Cardiac fibroblast (primary cell): ENCODE results near the gene SLCO3A1.

Source experiments
- DNase-seq, 2 donors: peaks; one replicate each; pipeline versions ENCODE4 v3.0.0 to v3.0.0-alpha.2; 2010; ENCODE audit warnings: low read depth in 2 of 2
- H3K4me3 ChIP-seq, 2 donors: replicated peaks in 1 of 2; 1 replicate in 1 of 2; 2 replicates in 1 of 2; pipeline ENCODE4 v1.5.1; 2011; ENCODE audit warnings: low read depth in 2 of 2, low read length in 2 of 2, mild to moderate bottlenecking in 2 of 2, moderate library complexity in 1 of 2
- TF ChIP-seq, protein P1 (sequence below): IDR thresholded peaks from one replicate; pipeline ENCODE4 v1.5.1; 2011; ENCODE audit warnings: low read depth, mild to moderate bottlenecking, low read length, inconsistent platforms

The SLCO3A1 gene

DNA sequence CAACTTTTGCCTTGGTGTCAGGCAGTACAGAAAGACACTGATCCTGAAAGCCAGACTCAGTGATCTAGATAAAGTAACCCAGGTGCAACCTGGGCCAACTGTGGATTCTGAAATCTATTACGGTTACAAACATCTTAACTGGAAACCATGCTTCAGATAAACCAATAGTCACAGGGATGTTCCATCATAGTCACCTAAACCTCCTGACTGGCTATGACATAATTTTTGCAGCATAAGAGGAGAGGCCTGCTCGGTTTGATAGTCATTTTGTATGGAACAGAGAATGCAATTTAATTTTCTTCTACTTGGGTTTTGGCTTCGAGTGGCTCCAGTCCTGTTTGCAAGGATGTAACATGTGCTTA lies 3.7 kb downstream of the SLCO3A1 start:
- no peak for DNase-seq

DNA sequence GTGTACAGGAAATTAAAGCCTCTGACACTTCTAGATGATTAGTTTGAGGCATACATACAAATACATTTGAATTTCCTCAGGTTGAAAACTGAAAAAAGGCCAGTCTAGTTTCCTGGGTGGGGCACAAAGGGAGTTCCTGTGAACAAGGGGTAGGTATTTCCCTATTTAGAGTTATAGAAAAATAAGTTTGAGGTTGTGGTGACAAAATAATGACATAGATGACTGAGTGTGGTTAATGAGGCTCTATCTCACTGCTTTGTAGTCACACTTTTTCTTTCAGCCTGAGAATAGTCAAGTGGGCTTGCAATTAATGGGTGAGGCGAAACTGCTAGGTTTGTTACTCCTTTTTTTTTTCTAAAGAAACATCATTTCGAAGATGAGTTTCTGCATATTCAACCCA lies 4.3 kb downstream of the SLCO3A1 start:
- no peak for DNase-seq

More for the DNA sequence above, 3.7 kb downstream of the SLCO3A1 start:
- H3K4me3 ChIP-seq = no peak overlapping the region
- TF ChIP-seq, protein P1, sequence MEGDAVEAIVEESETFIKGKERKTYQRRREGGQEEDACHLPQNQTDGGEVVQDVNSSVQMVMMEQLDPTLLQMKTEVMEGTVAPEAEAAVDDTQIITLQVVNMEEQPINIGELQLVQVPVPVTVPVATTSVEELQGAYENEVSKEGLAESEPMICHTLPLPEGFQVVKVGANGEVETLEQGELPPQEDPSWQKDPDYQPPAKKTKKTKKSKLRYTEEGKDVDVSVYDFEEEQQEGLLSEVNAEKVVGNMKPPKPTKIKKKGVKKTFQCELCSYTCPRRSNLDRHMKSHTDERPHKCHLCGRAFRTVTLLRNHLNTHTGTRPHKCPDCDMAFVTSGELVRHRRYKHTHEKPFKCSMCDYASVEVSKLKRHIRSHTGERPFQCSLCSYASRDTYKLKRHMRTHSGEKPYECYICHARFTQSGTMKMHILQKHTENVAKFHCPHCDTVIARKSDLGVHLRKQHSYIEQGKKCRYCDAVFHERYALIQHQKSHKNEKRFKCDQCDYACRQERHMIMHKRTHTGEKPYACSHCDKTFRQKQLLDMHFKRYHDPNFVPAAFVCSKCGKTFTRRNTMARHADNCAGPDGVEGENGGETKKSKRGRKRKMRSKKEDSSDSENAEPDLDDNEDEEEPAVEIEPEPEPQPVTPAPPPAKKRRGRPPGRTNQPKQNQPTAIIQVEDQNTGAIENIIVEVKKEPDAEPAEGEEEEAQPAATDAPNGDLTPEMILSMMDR = no peak

DNA sequence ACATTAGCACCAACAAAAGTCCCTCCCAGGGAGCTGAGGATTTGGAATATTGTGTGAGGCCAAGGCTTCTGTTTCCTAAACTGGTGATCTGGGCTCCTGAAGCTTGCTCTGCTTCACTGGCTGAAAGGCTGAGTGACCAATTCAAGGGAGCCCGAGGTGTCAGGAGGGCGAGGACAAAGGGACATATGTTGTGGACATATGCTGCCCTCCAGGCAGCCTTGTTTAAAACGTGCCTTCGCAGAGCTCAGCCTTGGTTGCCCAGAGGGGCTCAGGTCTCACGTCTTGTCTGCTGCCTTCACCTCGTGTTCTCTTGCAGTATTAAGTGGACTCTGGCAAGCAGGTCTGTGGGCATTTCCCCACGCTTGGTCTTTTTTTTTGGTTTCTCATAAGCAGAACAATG lies 7.0 kb downstream of the SLCO3A1 start:
- TF ChIP-seq, protein P1 = no peak
- no peak for DNase-seq
- no peak overlapping the region for H3K4me3 ChIP-seq

More for the DNA sequence above, 4.3 kb downstream of the SLCO3A1 start:
- TF ChIP-seq, protein P1 = no peak
- H3K4me3 ChIP-seq = no peak overlapping the region

DNA sequence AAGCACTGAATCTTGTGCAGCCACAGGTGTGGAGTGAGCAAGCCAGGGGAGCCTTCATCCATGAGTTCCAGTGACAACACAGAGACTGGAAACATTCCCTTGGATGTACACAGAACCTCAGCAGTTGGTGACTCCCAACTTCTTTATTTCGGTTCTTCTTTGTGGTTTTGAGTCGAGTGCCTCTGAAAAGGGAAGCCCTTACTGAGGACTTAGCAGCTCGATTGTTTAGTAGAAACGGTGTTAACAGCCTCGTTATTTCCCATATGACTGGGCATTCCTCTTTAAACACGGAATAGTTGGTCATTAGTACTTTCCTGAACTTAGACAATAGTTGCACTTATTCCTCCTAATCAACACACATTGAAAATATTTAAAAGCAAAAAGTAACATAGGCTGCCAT lies 7.7 kb downstream of the SLCO3A1 start:
- no peak overlapping the region for H3K4me3 ChIP-seq
- no peak for DNase-seq
- TF ChIP-seq, protein P1 = no peak

DNA sequence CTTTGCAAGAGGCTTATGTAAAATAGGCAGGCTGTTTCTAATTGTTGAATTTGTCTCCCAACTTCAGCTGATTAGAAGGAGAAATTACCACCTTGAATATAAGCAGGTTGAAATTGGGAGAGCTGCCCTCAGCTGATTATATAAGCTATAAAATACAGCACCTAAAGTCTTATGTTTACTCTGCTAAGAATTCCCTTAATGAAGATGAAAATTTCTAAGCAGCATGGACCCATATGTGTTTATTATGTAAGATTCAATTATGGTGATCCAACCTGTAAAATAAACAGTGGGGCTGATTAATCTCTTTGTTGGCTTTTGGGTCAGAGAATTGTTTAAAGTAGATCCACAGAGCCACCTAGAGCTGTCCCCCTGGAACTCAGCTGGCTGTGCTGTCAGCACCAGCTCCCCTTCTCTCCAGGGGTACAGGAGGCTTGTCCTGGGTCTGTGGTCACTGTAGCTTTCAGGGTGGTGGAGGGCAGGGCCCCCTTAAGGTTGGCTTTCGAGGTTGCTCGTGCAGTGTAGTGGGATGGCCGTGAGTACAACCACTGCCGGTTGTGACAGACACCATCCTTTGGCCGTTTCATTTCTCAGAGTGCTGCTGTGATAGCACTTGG lies 9.5 kb downstream of the SLCO3A1 start:
- TF ChIP-seq, protein P1 = no peak
- no peak overlapping the region for H3K4me3 ChIP-seq
- no peak for DNase-seq

DNA sequence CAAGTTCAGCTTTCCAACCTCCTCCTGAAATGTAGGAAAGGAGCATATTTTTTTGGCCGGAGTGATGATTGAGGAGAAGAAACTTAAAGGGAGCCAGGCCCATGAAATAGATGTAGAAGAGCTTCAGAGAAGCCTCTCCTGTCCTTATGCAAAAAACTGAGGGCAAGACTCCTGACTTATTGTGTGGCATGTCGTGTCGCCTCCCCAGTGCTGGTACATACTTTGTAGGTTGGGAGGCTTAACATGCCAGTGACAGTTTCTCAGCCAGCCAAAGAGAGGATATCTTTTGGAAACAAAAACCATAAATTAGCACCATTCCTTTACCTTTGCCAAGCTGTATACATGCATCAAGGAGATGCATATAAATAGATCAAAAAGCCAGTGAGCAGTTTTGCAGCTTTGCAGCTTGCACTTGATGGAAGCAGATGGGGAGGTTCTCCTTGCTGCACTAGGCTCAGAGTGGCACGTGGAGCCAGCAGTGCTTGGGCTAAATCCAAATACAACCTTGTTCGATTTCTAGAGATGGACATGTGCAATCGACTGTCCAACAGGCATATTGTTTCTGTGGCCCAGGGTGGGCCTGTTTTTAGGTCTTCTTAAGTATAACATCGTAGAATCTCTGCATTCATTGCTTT lies 10.2 kb downstream of the SLCO3A1 start:
- no peak for DNase-seq
- TF ChIP-seq, protein P1 = no peak
- no peak overlapping the region for H3K4me3 ChIP-seq
